ENCODE measurements around the gene ZDHHC3.
A peak's percentile ranks its signal among the peaks of the same experiment; 100 is the strongest.
"Not testable (repeated sequence)": the region's sequence is repeated elsewhere in the genome, so short reads cannot be mapped to it uniquely, and the experiment has no call there.

Gene ZDHHC3

GRCh38 chr3:44963571-44964325 is 12.2 kb downstream of the ZDHHC3 start:
- DNase-seq (ENCODE audit: low read depth): no peak

GRCh38 chr3:44962621-44963393 is 13.2 kb downstream of the ZDHHC3 start:
- no peak for DNase-seq (ENCODE audit: low read depth)

GRCh38 chr3:44961888-44962287 is 14.1 kb downstream of the ZDHHC3 start:
- DNase-seq (ENCODE audit: low read depth): no peak

- DNase-seq (ENCODE audit: low read depth): no peak
Measured at GRCh38 chr3:44960387-44961026, 15.5 kb downstream of the ZDHHC3 start.

- no peak for DNase-seq (ENCODE audit: low read depth)
Measured at GRCh38 chr3:44958386-44958785, 17.6 kb downstream of the ZDHHC3 start.

- DNase-seq (ENCODE audit: low read depth): no peak
Measured at GRCh38 chr3:44957986-44958385, 18.0 kb downstream of the ZDHHC3 start.

GRCh38 chr3:44955917-44956316 is 20.1 kb downstream of the ZDHHC3 start:
- no peak for DNase-seq (ENCODE audit: low read depth)

- no peak for DNase-seq (ENCODE audit: low read depth)
Measured at GRCh38 chr3:44954962-44955361, 21.0 kb downstream of the ZDHHC3 start.

- DNase-seq (ENCODE audit: low read depth): no peak
Measured at GRCh38 chr3:44954304-44954703, 21.7 kb downstream of the ZDHHC3 start.

GRCh38 chr3:44952689-44953088 is 23.3 kb downstream of the ZDHHC3 start:
- DNase-seq (ENCODE audit: low read depth): no peak

- no peak for DNase-seq (ENCODE audit: low read depth)
Measured at GRCh38 chr3:44950275-44950734, 25.7 kb downstream of the ZDHHC3 start.

- DNase-seq (ENCODE audit: low read depth): not testable (repeated sequence)
Measured at GRCh38 chr3:44949770-44950169, 26.2 kb downstream of the ZDHHC3 start.

GRCh38 chr3:44948239-44948638 is 27.7 kb downstream of the ZDHHC3 start:
- DNase-seq (ENCODE audit: low read depth): no peak

- DNase-seq (ENCODE audit: low read depth): peak; percentile 34
Measured at GRCh38 chr3:44942202-44942921, 33.6 kb downstream of the ZDHHC3 start.

- DNase-seq (ENCODE audit: low read depth): no peak
Measured at GRCh38 chr3:44939581-44940036, 36.4 kb downstream of the ZDHHC3 start.

- no peak for DNase-seq (ENCODE audit: low read depth)
Measured at GRCh38 chr3:44932986-44933944, 42.7 kb downstream of the ZDHHC3 start.

GRCh38 chr3:44932271-44932670 is 43.7 kb downstream of the ZDHHC3 start:
- DNase-seq (ENCODE audit: low read depth): no peak

GRCh38 chr3:44931791-44932190 is 44.2 kb downstream of the ZDHHC3 start:
- DNase-seq (ENCODE audit: low read depth): no peak

GRCh38 chr3:44930911-44931310 is 45.1 kb downstream of the ZDHHC3 start:
- no peak for DNase-seq (ENCODE audit: low read depth)

- no peak for DNase-seq (ENCODE audit: low read depth)
Measured at GRCh38 chr3:44929782-44930181, 46.2 kb downstream of the ZDHHC3 start.

- DNase-seq (ENCODE audit: low read depth): no peak
Measured at GRCh38 chr3:44927371-44927770, 48.6 kb downstream of the ZDHHC3 start.
